GM10266 (cell line): ENCODE data around the gene ZNF554.
"Not testable (repeated sequence)": the region's sequence is repeated elsewhere in the genome, so short reads cannot be mapped to it uniquely, and the experiment has no call there.

ENCODE experiments used
- DNase-seq: peaks from one replicate; pipeline ENCODE4 v3.0.0; 2012; ENCODE audit errors: extremely low spot score
- TF ChIP-seq, protein P1 (sequence below): IDR thresholded peaks from 2 replicates; pipeline ENCODE4 v1.5.1; 2012; ENCODE audit warnings: mild to moderate bottlenecking, low read depth; ENCODE audit not compliant: control insufficient read depth, insufficient read depth; ENCODE audit errors: missing control alignments

The ZNF554 gene

DNA sequence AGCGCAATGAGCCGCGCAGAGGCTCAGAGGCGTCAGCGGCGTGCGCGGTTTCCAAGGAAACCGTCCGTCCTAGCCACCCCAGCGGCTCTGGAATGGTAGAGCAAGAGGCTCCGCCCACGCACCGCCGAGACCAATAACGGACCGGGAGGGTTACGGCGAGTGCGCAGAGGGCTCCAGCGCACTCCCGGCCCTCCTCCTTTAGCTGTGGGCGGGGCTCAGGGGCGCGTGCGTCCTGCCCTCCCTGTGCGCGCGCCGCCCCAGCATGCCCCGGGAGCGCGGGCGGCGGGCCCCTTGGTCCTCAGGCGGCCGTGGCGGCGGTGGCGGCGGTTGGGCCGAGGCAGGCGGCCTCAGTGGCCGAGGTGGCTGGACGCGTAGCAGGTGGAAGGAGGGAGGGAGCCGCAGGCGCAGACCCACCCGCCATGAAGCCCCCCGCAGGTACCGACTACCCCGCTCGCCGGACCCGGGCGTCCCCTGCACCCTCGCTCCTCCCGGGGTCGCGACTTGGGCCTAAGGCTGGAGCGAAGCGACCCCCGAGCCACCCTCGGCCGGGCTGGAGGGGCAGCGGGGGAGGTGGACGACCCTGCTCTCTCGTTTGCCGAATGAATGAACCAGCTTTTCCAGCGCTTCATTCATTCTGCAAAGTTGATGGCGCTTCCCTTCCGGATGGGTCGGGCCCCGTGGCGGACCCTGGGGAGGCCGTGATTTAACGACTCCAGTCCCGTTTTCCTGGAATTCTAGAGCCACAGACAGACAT lies 34.2 kb upstream of the ZNF554 start, which contains the start of gene THOP1:
THOP1 (plus strand) TSS at position 260 of the 754 bp plus-strand sequence; CDS start at position 420, 160 bp downstream.
- peak; percentile 99 for DNase-seq
- TF ChIP-seq, protein P1, sequence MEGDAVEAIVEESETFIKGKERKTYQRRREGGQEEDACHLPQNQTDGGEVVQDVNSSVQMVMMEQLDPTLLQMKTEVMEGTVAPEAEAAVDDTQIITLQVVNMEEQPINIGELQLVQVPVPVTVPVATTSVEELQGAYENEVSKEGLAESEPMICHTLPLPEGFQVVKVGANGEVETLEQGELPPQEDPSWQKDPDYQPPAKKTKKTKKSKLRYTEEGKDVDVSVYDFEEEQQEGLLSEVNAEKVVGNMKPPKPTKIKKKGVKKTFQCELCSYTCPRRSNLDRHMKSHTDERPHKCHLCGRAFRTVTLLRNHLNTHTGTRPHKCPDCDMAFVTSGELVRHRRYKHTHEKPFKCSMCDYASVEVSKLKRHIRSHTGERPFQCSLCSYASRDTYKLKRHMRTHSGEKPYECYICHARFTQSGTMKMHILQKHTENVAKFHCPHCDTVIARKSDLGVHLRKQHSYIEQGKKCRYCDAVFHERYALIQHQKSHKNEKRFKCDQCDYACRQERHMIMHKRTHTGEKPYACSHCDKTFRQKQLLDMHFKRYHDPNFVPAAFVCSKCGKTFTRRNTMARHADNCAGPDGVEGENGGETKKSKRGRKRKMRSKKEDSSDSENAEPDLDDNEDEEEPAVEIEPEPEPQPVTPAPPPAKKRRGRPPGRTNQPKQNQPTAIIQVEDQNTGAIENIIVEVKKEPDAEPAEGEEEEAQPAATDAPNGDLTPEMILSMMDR: no peak

DNA sequence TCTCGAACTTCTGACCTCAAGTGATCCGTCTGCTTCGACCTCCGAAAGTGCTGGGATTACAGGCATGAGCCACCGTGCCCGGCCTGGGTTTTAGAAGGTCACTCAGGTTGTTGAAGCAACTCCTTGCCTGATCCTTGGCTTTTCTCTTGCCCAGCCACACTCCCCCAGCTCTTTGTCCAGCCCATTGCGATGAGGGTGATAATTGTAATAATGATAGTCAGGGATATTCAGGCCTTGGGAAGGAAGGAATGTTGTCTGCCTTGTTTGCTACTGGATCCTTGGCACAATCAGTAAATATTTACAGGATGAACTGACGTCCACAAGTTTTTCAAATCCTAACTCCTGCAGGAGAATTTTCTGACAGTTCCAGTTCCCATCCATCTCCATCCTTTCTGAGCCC lies 32.6 kb upstream of the ZNF554 start:
- no peak for DNase-seq
- TF ChIP-seq, protein P1: no peak

DNA sequence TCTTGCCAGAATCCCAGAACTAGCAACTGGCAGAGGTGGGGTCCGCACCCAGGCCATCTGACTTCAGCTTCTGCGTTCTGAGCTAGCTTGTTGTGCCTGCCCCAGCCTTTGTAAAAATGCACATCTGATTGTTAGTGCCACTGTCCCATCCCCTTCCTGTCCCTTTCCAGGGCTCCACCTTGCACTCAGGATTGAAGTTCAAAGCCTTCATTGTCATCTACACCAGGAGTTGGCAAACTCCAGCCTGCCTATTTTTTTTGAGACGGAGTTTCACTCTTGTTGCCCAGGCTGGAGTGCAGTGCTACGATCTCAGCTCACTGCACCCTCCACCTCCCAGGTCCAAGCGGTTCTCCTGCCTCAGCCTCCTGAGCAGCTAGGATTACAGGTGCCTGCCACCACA lies 31.4 kb upstream of the ZNF554 start:
- DNase-seq: no peak

DNA sequence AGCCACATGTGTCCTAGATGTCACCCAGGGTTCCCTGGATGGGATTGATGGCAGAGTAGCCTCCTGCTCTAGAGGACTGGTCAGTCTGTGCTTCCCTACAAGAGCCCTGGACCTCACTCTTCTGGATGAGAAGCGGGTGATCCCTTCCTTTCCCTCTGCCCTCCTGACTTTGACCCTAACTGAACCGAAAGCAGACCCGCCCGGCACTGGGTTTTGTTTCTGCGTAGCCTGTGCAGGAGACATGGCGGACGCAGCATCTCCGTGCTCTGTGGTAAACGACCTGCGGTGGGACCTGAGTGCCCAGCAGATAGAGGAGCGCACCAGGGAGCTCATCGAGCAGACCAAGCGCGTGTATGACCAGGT lies 29.5 kb upstream of the ZNF554 start:
- TF ChIP-seq, protein P1: no peak
- no peak for DNase-seq

More for the DNA sequence above, 31.4 kb upstream of the ZNF554 start:
- TF ChIP-seq, protein P1: no peak

DNA sequence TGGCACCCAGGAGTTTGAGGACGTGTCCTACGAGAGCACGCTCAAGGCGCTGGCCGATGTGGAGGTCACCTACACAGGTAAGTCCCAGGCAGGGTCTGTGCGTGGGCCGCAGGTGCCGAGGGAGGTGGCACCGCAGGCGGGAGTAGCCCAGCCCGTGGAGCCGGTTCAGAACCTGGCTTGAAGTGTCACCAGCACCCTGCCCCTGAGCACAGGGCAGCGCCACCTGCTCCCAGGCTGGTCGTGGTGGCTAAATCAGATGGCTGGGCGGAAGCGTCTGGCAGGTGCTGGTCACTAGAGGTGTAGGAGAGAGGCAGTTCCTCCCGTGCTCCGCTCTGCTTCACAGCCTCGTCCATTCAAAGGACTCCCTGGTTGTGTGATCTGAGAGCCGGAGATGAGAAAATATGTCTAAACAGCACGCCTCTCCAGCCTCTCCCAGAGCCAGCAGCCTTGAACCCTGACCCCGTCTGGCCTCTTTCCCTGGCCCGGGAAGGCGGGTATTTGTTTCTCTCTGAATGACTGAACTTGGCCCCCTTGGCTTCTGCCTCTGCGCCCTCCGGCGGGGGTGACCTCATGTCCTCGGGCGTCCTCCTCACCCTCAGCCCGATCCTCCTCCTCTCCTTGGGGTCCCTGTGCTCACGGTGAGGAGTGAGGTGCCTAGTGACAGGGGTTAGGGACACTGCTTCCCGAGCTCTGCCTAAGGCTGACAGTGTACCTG lies 29.0 kb upstream of the ZNF554 start:
- DNase-seq: no peak

DNA sequence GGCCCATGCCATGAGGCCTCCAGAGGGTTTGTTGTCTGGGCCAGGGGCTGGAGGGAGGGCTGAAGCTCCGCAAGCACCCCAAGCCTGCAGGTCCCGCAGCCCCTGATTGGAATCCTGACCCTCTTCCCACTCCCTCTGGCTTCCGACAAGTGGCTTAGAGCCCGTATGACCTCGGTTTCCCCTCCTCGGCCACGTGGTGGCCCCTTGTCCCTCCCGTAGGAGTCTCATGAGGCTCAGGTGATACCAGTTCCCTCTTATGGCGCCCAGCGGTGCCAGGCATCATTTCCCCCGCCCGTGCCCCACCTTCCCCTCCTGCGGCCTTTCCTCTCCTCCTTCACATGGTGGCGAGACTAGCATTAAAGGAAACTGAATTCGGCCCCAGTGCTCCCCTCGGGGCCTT lies 28.2 kb upstream of the ZNF554 start:
- TF ChIP-seq, protein P1: no peak
- DNase-seq: no peak

More for the DNA sequence above, 29.0 kb upstream of the ZNF554 start:
- TF ChIP-seq, protein P1: no peak

DNA sequence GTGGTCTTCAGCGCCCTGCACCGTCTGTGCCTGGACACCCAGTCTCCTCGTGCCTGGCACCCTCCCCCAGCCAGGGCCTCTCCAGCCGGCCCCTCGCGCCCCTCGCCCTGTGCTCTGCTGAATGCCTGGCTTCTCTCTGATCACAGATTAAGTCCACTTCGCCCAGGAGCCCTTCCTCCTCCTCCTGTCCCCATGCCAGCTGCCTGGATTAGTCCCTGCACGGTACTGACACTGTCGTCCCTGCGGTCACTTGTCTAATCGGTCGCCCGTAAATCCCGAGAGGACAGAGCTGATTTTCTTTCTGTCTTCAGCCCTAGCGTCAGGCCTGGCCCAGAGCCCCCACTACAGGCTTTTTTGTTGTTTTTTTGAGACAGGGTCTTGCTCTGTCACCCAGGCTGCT lies 27.8 kb upstream of the ZNF554 start:
- DNase-seq: no peak
- TF ChIP-seq, protein P1: no peak

DNA sequence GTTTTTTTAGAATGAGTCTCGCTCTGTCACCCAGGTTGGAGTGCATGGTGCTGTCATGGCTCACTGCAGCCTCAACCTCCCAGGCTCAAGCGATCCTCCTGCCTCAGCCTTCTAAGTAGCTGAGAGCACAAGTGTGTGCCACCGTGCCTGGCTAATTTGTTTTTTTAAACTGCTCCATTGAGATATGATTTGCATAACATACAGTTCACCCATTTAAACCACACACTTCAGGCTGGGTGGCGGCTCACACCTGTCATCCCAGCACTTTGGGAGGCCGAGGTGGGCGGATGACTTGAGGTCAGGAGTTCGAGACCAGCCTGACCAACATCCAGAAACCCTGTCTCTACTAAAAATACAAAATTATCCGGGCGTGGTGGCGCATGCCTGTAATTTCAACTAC lies 27.0 kb upstream of the ZNF554 start:
- DNase-seq: not testable (repeated sequence)
